Skeletal muscle satellite cell (primary cell): ENCODE measurements around the gene NKAP.
"Not testable (repeated sequence)": the region's sequence is repeated elsewhere in the genome, so short reads cannot be mapped to it uniquely, and the experiment has no call there.

ENCODE experiments used
- H3K27me3 ChIP-seq: 2 replicates; pipeline ENCODE4 v1.7.0; 2013; ENCODE audit warnings: low read length; ENCODE audit not compliant: control insufficient read depth, insufficient read depth
- H3K36me3 ChIP-seq: 2 replicates; pipeline ENCODE4 v1.7.0; 2013; ENCODE audit warnings: mild to moderate bottlenecking, control low read depth, low read length; ENCODE audit not compliant: insufficient read depth
- H3K4me1 ChIP-seq: 2 replicates; pipeline ENCODE4 v1.7.0; 2013; ENCODE audit warnings: low read length; ENCODE audit not compliant: control insufficient read depth, insufficient read depth
- H3K4me2 ChIP-seq: 2 replicates; pipeline ENCODE4 v1.7.0; 2013; ENCODE audit warnings: mild to moderate bottlenecking, low read length
- H3K4me3 ChIP-seq: 2 replicates; pipeline ENCODE4 v1.7.0; 2013; ENCODE audit warnings: low read length
- H3K9ac ChIP-seq: 2 replicates; pipeline ENCODE4 v1.7.0; 2013; ENCODE audit warnings: mild to moderate bottlenecking, low read depth, low read length, moderate library complexity
- H3K9me3 ChIP-seq: replicated peaks from 2 replicates; pipeline ENCODE4 v1.7.0; 2013; ENCODE audit warnings: mild to moderate bottlenecking, control low read depth, low read length

Gene NKAP

DNA sequence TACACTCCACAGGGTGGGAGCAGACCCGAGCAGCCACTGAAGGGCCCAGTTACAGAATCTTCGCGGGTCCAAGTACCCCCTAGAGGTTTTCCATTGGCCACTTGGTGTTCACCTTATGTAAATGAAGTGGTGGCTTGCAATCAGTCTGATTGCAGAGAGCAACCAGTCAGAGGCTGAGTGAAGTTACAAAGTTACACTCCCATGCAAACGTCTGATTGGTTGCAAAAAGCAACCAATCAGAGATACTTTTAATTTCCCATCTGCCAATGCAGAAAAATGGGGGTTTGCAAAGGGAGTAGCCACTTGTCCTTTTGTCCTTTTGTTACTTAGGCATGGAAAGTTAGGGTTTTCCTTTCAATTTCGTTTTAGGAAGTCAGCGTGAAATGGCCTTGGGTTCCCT, 27.0 kb upstream of the NKAP start:
- no peak overlapping the region for H3K4me3 ChIP-seq
- H3K4me2 ChIP-seq: no peak overlapping the region
- H3K9ac ChIP-seq: no peak overlapping the region
- no peaks in the 10 kb centered on the region for H3K9me3 ChIP-seq
- H3K36me3 ChIP-seq: no peaks in the 10 kb centered on the region
- H3K27me3 ChIP-seq: no peaks in the 10 kb centered on the region
- no peaks in the 10 kb centered on the region for H3K4me1 ChIP-seq

DNA sequence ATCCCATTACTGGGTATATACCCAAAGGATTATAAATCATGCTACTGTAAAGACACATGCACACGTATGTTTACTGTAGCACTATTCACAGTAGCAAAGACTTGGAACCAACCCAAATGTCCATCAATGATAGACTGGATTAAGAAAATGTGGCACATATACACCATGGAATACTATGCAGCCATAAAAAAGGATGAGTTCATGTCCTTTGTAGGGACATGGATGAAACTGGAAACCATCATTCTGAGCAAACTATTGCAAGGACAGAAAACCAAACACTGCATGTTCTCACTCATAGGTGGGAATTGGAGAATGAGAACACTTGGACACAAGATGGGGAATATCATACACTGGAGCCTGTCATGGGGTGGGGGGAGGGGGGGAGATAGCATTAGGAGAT, 23.3 kb upstream of the NKAP start:
- not testable (repeated sequence) for H3K9ac ChIP-seq, H3K4me3 ChIP-seq, H3K4me1 ChIP-seq, H3K9me3 ChIP-seq, H3K36me3 ChIP-seq, H3K4me2 ChIP-seq, H3K27me3 ChIP-seq

DNA sequence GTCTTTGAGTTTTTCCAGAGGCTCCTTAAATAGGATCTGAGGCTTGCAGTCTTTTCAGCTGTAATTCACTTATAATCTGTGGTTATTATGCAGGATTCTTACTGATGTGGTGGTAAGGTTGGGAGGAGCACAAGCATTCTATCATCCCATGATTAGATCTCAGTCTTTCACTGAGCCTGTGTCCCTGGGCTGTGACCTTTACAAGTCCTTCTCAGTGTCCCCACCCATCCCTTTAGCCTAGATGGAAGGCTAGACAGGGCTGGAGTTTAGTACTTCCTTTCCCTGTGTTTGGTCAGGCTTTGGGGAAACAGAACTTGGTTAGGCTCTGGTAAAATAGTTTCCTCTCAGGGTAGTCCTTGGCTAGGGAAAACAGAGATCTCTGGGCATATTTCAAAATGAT, 17.1 kb upstream of the NKAP start:
- H3K9me3 ChIP-seq: no peaks in the 10 kb centered on the region
- no peak overlapping the region for H3K4me3 ChIP-seq
- H3K4me2 ChIP-seq: no peak overlapping the region
- H3K27me3 ChIP-seq: no peaks in the 10 kb centered on the region
- no peaks in the 10 kb centered on the region for H3K4me1 ChIP-seq
- H3K36me3 ChIP-seq: no peaks in the 10 kb centered on the region
- H3K9ac ChIP-seq: no peak overlapping the region

DNA sequence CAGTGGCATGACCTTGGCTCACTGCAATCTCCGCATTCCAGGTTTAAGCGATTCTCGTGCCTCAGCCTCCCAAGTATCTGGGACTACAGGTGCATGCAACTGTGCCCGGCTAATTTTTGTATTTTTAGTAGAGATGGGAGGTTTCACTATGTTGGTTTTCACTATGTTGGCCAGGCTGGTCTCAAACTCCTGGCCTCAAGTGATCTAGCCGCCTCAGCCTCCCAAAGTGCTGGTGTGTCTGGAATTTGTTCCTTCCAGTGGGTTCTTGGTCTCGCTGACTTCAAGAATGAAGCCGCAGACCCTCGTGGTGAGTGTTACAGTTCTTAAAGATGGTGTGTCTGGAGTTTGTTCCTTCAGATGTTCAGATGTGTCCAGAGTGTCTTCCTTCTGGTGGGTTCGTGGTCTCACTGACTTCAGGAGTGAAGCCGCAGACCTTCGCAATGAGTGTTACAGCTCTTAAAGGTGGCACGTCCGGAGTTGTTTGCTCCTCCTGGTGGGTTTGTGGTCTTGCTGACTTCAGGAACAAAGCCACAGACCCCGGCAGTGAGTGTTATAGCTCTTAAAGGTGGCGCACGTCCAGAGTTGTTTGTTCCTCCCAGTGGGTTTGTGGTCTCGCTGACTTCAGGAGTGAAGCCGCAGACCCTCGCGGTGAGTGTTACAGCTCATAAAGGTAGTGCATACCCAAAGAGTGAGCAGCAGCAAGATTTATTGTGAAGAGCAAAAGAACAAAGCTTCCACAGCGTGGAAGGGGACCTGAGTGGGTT, 12.4 kb upstream of the NKAP start:
- not testable (repeated sequence) for H3K4me3 ChIP-seq, H3K4me1 ChIP-seq, H3K9me3 ChIP-seq, H3K27me3 ChIP-seq, H3K36me3 ChIP-seq, H3K4me2 ChIP-seq, H3K9ac ChIP-seq

DNA sequence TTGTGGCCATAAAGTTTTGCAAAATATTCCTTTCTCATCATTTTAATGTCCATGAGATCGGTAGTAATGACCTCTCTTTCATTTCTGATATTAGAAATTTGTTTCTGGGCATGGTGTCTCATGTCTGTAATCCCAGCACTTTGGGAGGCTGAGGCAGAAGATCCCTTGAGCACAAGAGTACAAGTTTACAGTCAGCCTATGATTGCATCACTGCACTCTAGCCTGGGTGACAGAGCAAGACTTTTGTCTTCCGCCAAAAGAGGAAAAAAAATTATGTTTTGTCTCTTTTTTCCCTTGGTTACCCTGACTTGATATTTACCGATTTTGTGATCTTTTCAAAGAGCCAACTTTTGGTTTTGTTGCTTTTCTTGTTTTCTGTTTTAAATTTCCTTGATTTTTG, 10.8 kb upstream of the NKAP start:
- Histone ChIP-seq H3K27me3 (no peaks in the 10 kb centered on the region), H3K4me2 (no peak overlapping the region), H3K36me3 (no peaks in the 10 kb centered on the region), H3K9ac (no peak overlapping the region), H3K9me3 (no peaks in the 10 kb centered on the region), H3K4me1 (no peaks in the 10 kb centered on the region), H3K4me3 (no peak overlapping the region)

DNA sequence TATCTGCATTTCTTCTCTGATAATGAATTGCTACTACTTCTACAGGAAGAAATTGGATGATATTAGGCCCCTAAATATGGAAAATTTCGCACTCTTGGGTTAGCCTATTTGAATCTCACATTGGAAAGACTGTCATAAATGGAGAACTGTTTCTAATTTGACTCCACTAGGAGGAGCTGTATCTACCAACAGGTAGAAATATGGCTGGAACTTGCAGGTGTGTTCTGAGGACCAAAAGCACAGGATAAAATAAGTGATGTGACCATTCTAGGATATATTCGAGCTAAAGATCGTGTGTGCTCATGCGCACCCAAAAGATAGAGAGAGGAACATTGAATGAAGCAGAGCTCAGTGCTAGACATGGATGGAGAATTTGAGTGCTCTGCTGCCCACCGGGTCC, 4.8 kb upstream of the NKAP start:
- no peaks in the 10 kb centered on the region for H3K36me3 ChIP-seq

DNA sequence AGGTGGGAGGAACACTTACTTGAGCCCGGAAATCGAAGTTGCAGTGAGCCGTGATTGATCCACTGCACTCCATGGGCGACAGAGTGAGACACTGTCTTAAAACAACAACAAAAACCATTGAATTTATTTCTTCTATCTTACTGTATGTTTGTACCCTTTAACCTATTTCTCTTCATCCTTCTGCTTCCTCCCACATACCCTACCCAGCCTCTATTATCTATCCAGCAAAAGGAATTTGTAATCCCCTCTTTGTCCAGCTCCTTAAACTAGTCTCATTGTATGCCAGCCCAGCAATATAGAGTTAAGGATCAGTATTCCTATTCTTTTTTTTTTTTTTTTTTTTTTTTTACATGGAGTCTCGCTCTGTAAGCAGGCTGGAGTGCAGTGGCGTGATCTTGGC, 1.9 kb upstream of the NKAP start:
- H3K9me3 ChIP-seq: no peaks in the 10 kb centered on the region
- H3K4me2 ChIP-seq: no peak overlapping the region
- H3K4me1 ChIP-seq: peaks cover 9% of the 10 kb centered on the region
- no peak overlapping the region for H3K9ac ChIP-seq
- no peaks in the 10 kb centered on the region for H3K27me3 ChIP-seq
- no peak overlapping the region for H3K4me3 ChIP-seq
- H3K36me3 ChIP-seq: no peaks in the 10 kb centered on the region

More for the DNA sequence above, 4.8 kb upstream of the NKAP start:
- Histone ChIP-seq H3K9me3 (no peaks in the 10 kb centered on the region), H3K9ac (no peak overlapping the region), H3K4me3 (no peak overlapping the region), H3K4me1 (no peaks in the 10 kb centered on the region), H3K27me3 (no peaks in the 10 kb centered on the region), H3K4me2 (no peak overlapping the region)

DNA sequence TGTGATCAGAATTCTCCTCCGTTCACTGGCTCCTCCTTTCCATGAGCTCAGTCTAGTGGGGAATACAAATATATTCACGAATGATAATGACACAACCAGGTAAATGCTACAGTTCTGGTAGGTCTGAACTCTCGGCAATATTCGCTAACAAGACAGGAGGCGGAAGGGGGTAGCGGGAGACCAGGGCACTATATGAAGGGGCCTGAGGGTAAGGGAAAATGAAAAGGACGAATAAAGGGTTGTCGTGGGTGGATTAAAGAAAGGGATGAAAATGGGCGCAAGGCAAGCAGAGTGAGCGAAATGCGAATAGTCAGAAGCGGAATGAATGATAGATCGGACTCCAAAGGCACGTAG, 743 bp downstream of the NKAP start:
- no peaks in the 10 kb centered on the region for H3K9me3 ChIP-seq
- H3K27me3 ChIP-seq: no peaks in the 10 kb centered on the region
- H3K4me2 ChIP-seq: peak overlapping the region; percentile 85
- peak overlapping the region; percentile 94 for H3K9ac ChIP-seq
- H3K36me3 ChIP-seq: no peaks in the 10 kb centered on the region
- peaks cover 9% of the 10 kb centered on the region for H3K4me1 ChIP-seq
- H3K4me3 ChIP-seq: peak overlapping the region; percentile 91

DNA sequence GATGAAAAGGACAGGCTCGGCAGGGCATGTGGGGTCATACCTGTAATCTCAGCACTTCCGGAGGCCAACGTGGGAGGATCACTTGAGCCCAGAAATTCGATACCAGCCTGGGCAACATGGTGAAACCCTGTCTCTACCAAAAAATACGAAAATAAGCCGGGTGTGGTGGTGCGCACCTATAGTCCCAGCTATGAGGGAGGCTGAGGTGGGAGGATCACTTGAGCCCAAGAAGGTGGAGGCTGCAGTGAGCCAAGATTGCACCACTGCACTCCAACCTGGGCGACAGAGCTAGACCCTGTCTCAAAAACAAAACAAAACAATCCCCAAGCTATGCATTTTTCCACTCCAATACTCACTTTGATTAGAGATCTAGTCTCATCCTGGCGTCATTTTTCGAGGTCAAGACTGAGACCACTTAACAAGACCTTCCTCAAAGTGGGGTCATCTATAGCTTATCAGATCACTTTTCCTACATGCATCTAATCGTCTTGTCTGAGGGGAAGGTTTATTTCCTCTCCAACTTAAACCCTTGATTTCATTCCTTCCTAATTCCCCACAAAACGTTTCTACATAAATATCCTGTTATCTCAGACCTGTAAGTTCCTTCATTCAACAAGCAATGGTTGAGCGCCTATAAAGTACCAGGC, 1.3 kb downstream of the NKAP start:
- peak overlapping the region; percentile 85 for H3K4me2 ChIP-seq
- peak overlapping the region; percentile 94 for H3K9ac ChIP-seq
- peak overlapping the region; percentile 91 for H3K4me3 ChIP-seq
- no peaks in the 10 kb centered on the region for H3K27me3 ChIP-seq
- H3K36me3 ChIP-seq: no peaks in the 10 kb centered on the region
- no peaks in the 10 kb centered on the region for H3K9me3 ChIP-seq
- H3K4me1 ChIP-seq: peaks cover 9% of the 10 kb centered on the region

DNA sequence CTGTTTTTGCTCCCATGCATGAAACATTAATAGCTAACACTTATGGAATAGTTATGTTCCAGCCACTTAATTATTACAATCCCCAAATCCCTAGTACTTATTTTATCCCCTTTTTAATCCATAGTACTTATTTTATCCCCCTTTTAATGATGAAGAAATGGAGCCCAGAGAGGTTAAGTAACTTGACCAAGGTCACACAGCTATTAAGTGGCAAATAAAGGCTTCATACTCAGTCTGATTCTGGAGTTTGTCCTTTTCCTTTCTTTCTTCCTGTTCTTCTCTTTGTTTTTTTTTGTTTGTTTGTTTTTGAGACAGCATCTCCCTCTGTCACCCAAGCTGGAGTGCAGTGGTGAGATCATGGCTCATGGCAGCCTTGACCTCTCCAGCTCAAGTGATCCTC, 2.2 kb downstream of the NKAP start:
- no peaks in the 10 kb centered on the region for H3K36me3 ChIP-seq
- H3K27me3 ChIP-seq: no peaks in the 10 kb centered on the region
- H3K4me2 ChIP-seq: peak overlapping the region; percentile 85
- no peaks in the 10 kb centered on the region for H3K9me3 ChIP-seq
- peaks cover 9% of the 10 kb centered on the region for H3K4me1 ChIP-seq
- H3K4me3 ChIP-seq: no peak overlapping the region
- no peak overlapping the region for H3K9ac ChIP-seq

DNA sequence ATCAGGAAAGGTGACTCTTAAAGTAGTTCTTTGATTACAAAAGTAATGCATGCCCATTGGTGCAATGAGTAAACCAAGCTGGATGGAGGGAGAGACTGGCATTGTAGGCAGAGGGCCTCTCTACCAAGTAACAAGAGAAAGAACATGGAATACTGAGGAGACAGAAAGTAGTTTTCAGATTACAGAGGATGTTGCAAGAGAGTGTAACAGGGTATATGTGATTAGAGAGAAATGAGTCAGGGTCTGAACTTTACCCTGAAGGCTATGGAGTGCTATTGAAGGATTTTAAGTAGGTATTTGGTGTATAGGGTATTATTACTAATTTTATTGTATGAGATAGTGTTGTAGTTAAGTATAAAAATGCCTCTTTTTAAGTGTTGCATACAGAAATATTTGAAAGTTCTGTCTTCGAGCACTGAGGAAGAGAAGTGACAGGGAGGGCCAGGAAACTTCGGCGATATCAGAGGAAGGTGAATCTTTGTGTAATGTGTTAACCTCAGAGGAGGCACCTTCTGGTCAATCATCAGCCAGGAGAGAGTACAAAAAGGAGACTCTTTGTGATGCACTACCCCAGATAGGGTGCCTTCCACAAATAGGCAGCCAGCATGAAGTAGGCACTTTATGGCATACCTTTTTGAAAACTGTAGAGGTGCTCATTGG, 8.2 kb downstream of the NKAP start:
- no peaks in the 10 kb centered on the region for H3K27me3 ChIP-seq
- H3K9me3 ChIP-seq: no peaks in the 10 kb centered on the region
- H3K4me2 ChIP-seq: no peak overlapping the region
- peaks cover 8% of the 10 kb centered on the region for H3K36me3 ChIP-seq
- no peaks in the 10 kb centered on the region for H3K4me1 ChIP-seq
- no peak overlapping the region for H3K4me3 ChIP-seq
- H3K9ac ChIP-seq: no peak overlapping the region

DNA sequence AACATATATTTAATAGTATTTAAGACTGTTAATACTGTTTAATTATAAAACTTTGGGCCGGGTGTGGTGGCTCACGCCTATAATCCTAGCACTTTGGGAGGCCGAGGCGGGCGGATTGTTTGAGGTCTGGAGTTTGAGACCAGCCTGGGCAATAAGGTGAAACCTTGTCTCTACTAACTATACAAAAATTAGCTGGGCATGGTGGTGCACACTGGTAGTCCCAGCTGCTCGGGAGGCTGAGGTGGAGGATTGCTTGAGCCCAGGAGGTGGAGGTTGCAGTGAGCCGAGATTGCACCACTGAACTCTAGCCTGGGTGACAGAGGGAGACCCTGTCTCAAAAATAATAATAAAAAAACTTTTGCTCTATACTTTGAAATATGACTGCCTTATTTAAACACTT, 21.2 kb downstream of the NKAP start:
- H3K27me3 ChIP-seq, H3K36me3 ChIP-seq, H3K9ac ChIP-seq, H3K4me3 ChIP-seq, H3K4me2 ChIP-seq, H3K9me3 ChIP-seq, H3K4me1 ChIP-seq: not testable (repeated sequence)
